C4-2B (cell line): ENCODE measurements around the gene INPP4A.
"Not testable (repeated sequence)": the region's sequence is repeated elsewhere in the genome, so short reads cannot be mapped to it uniquely, and the experiment has no call there.

Experiments
- CTCF ChIP-seq: fragments of 450-650 bp; conservative IDR thresholded peaks from 2 replicates; pipeline ENCODE4 v1.5.1; 2017; ENCODE audit warnings: mild to moderate bottlenecking
- ZFX ChIP-seq: fragments of 450-650 bp; IDR thresholded peaks from 2 replicates; pipeline ENCODE4 v1.6.1; 2017

GRCh38 chr2:98414246-98414645 is 30.4 kb upstream of the INPP4A start:
- TF ChIP-seq CTCF, ZFX: not testable (repeated sequence)
